ENCODE data around the gene P2RX4.

Gene P2RX4

DNA sequence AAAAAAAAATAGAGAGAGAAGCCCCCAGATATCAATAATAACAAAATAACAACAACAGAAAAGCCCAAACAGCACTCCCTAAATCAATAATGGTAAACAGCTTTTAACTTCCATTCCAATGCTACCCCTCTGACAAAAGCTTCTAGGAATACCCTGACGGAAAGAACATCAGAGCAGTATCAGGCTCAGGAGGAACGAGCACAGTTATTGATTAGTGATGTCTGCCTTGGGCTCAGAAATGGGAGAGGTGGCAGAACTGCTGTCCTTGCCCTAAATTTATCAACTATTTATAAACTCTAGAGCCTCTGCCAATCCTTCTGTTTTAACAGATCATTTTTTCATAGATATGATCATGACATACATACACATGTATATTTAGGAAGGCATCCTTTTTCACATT is 41.9 kb downstream of the P2RX4 start:
- no peaks in the 10 kb centered on the region for H3K27me3 ChIP-seq (ENCODE audit: low read length)
- peaks cover 17% of the 10 kb centered on the region; the same call in 1 of the 2 replicates for H3F3A ChIP-seq (ENCODE audit: insufficient read depth)
- no peak overlapping the region for H3K4me2 ChIP-seq (ENCODE audit: low read depth, low read length, poor library complexity, severe bottlenecking)
- no peak overlapping the region for H2AFZ ChIP-seq (ENCODE audit: low read depth, low read length, severe bottlenecking)
- no peaks in the 10 kb centered on the region for H3K9me3 ChIP-seq (ENCODE audit: insufficient read depth, low read length)
- H3K9ac ChIP-seq (ENCODE audit: low read length) = no peak overlapping the region
- H3K9me2 ChIP-seq (replicated peaks; ENCODE audit: insufficient read depth, low read length) = no peaks in the 10 kb centered on the region
- H3K27ac ChIP-seq (ENCODE audit: low read depth, low read length) = no peak overlapping the region
- TF ChIP-seq EZH2phosphoT487 (conservative IDR thresholded peaks at IDR 0.05; ENCODE audit: low read length) = no peak
- TF ChIP-seq, protein P1, sequence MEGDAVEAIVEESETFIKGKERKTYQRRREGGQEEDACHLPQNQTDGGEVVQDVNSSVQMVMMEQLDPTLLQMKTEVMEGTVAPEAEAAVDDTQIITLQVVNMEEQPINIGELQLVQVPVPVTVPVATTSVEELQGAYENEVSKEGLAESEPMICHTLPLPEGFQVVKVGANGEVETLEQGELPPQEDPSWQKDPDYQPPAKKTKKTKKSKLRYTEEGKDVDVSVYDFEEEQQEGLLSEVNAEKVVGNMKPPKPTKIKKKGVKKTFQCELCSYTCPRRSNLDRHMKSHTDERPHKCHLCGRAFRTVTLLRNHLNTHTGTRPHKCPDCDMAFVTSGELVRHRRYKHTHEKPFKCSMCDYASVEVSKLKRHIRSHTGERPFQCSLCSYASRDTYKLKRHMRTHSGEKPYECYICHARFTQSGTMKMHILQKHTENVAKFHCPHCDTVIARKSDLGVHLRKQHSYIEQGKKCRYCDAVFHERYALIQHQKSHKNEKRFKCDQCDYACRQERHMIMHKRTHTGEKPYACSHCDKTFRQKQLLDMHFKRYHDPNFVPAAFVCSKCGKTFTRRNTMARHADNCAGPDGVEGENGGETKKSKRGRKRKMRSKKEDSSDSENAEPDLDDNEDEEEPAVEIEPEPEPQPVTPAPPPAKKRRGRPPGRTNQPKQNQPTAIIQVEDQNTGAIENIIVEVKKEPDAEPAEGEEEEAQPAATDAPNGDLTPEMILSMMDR (IDR thresholded peaks at IDR 0.05; ENCODE audit: insufficient read depth, low read length, poor library complexity, severe bottlenecking) = no peak
- peaks cover 4% of the 10 kb centered on the region; the same call in 1 of the 2 replicates for H3K36me3 ChIP-seq (ENCODE audit: low read length)
- H4K20me1 ChIP-seq (ENCODE audit: low read depth, low read length) = no peaks in the 10 kb centered on the region
- no peaks in the 10 kb centered on the region for H3K79me2 ChIP-seq (ENCODE audit: insufficient read depth, low read length)
- H3K4me3 ChIP-seq (ENCODE audit: insufficient read depth, low read length, poor library complexity, severe bottlenecking) = no peak overlapping the region

DNA sequence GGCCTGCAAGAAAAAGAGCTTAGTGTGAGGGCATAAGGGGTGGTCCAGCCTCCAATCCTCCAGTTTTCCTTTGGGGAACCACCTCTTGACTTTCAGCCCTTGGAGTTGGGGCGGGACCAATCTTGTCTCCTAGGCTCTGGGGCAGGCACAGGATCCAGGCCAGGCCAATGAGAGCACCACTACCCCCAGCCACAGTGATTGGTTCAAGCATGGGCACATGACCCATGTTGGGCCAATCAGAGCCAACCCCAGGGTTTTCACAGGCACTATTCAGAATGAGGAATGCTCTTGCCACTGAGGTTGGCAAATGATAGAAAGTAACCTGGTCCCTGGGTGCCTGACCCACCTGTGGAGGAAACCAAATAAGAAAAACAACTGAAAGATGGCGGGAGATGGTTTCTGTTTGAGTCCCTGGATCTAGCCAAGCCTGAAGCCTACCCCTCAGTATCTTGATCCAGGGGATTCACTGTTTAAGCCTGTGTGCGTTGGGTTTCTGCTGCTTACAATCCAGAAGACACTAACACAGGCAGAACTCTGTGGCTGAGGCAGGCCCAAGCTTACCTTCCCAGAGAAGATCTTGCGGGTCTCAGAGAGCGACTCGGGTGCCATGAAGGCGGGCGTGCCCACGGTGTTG is 42.9 kb downstream of the P2RX4 start:
- Histone ChIP-seq H3K27me3 (ENCODE audit: low read length) (no peaks in the 10 kb centered on the region), H3K9me2 (replicated peaks; ENCODE audit: insufficient read depth, low read length) (no peaks in the 10 kb centered on the region), H3K9me3 (ENCODE audit: insufficient read depth, low read length) (no peaks in the 10 kb centered on the region), H3K27ac (ENCODE audit: low read depth, low read length) (no peak overlapping the region), H3F3A (ENCODE audit: insufficient read depth) (peaks cover 17% of the 10 kb centered on the region; the same call in 1 of the 2 replicates), H2AFZ (ENCODE audit: low read depth, low read length, severe bottlenecking) (no peak overlapping the region), H4K20me1 (ENCODE audit: low read depth, low read length) (no peaks in the 10 kb centered on the region), H3K4me3 (ENCODE audit: insufficient read depth, low read length, poor library complexity, severe bottlenecking) (no peak overlapping the region), H3K79me2 (ENCODE audit: insufficient read depth, low read length) (no peaks in the 10 kb centered on the region), H3K4me2 (ENCODE audit: low read depth, low read length, poor library complexity, severe bottlenecking) (no peak overlapping the region), H3K36me3 (ENCODE audit: low read length) (peaks cover 4% of the 10 kb centered on the region; the same call in 1 of the 2 replicates), H3K9ac (ENCODE audit: low read length) (no peak overlapping the region)
- TF ChIP-seq EZH2phosphoT487 (conservative IDR thresholded peaks at IDR 0.05; ENCODE audit: low read length) = no peak
- TF ChIP-seq, protein P1 (IDR thresholded peaks at IDR 0.05; ENCODE audit: insufficient read depth, low read length, poor library complexity, severe bottlenecking) = no peak

DNA sequence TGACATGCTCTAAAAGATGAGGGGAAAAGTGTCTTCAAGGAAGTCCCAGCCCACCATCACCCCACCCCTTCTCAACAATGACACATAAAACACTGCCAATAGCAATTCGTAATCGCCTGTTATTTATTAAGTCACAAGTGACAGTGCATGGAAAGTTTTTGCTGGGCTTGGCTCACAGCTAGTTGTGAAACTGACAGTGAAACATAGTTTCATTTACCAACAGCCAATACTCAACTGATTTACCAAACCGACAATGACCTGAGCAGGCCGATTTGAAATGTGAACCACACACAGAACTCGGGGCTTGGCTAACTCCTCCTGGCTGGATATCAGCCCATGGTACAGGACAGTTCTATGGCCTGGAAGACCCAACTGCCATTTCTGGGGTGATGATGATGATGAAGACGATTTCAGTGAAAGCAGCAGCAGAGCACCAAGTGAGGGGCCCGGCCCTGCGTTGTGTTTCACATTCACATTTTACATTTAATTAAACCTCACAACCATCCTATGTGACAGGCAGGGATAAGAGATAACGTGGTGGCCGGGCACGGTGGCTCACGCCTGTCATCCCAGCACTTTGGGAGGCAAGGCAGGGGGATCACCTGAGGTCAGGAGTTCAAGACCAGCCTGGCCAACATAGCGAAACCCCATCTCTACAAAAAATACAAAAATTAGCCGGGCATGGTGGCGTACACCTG is 43.9 kb downstream of the P2RX4 start:
- H3K27me3 ChIP-seq (ENCODE audit: low read length) = no peaks in the 10 kb centered on the region
- TF ChIP-seq, protein P1 (IDR thresholded peaks at IDR 0.05; ENCODE audit: insufficient read depth, low read length, poor library complexity, severe bottlenecking) = no peak
- no peak for TF ChIP-seq EZH2phosphoT487 (conservative IDR thresholded peaks at IDR 0.05; ENCODE audit: low read length)

More for the DNA sequence above, 43.9 kb downstream of the P2RX4 start:
- Histone ChIP-seq H3K36me3 (ENCODE audit: low read length) (peaks cover 4% of the 10 kb centered on the region; the same call in 1 of the 2 replicates), H3K4me2 (ENCODE audit: low read depth, low read length, poor library complexity, severe bottlenecking) (no peak overlapping the region), H3K9me3 (ENCODE audit: insufficient read depth, low read length) (no peaks in the 10 kb centered on the region), H3K27ac (ENCODE audit: low read depth, low read length) (no peak overlapping the region), H3K9me2 (replicated peaks; ENCODE audit: insufficient read depth, low read length) (no peaks in the 10 kb centered on the region), H3K79me2 (ENCODE audit: insufficient read depth, low read length) (no peaks in the 10 kb centered on the region), H3F3A (ENCODE audit: insufficient read depth) (peaks cover 17% of the 10 kb centered on the region; the same call in 1 of the 2 replicates), H2AFZ (ENCODE audit: low read depth, low read length, severe bottlenecking) (no peak overlapping the region), H4K20me1 (ENCODE audit: low read depth, low read length) (no peaks in the 10 kb centered on the region), H3K9ac (ENCODE audit: low read length) (no peak overlapping the region), H3K4me3 (ENCODE audit: insufficient read depth, low read length, poor library complexity, severe bottlenecking) (no peak overlapping the region)
